GM19238 (cell line): ENCODE measurements around the gene RPS14.
A peak's percentile ranks its signal among the peaks of the same experiment; 100 is the strongest.
"Not testable (repeated sequence)": the region's sequence is repeated elsewhere in the genome, so short reads cannot be mapped to it uniquely, and the experiment has no call there.

ENCODE experiments used
- DNase-seq: peaks from one replicate; pipeline ENCODE4 v3.0.0; 2011; ENCODE audit warnings: low spot score; ENCODE audit not compliant: insufficient read length

RPS14 gene

GRCh38 chr5:150481708-150481965 lies 32.1 kb upstream of the RPS14 start:
- DNase-seq, result no peak

- no peak for DNase-seq
These were observed 29.9 kb upstream of the RPS14 start for GRCh38 chr5:150479416-150479815.

GRCh38 chr5:150476568-150476967 lies 27.0 kb upstream of the RPS14 start:
- DNase-seq, result not testable (repeated sequence)

- DNase-seq, result no peak
These were observed 24.3 kb upstream of the RPS14 start for GRCh38 chr5:150473673-150474358.

- no peak for DNase-seq
These were observed 20.4 kb upstream of the RPS14 start for GRCh38 chr5:150469718-150470469.

- DNase-seq, result no peak
These were observed 18.7 kb upstream of the RPS14 start for GRCh38 chr5:150468206-150468605.

GRCh38 chr5:150465927-150466326 lies 16.4 kb upstream of the RPS14 start:
- no peak for DNase-seq

- DNase-seq, result no peak
These were observed 15.0 kb upstream of the RPS14 start for GRCh38 chr5:150464554-150465012.

GRCh38 chr5:150461231-150461630 lies 11.7 kb upstream of the RPS14 start:
- peak; percentile 84 for DNase-seq

- DNase-seq, result no peak
These were observed 11.2 kb upstream of the RPS14 start for GRCh38 chr5:150460781-150461180.

- peak; percentile 70 for DNase-seq
These were observed 9.4 kb upstream of the RPS14 start for GRCh38 chr5:150458802-150459557.

GRCh38 chr5:150457562-150458240 lies 8.2 kb upstream of the RPS14 start:
- DNase-seq, result no peak

GRCh38 chr5:150457121-150457520 lies 7.6 kb upstream of the RPS14 start:
- DNase-seq, result no peak

- DNase-seq, result no peak
These were observed 5.1 kb upstream of the RPS14 start for GRCh38 chr5:150454492-150455229.

GRCh38 chr5:150454027-150454426 lies 4.5 kb upstream of the RPS14 start:
- DNase-seq, result not testable (repeated sequence)

- no peak for DNase-seq
These were observed 3.4 kb upstream of the RPS14 start for GRCh38 chr5:150452914-150453313.

- no peak for DNase-seq
These were observed 2.1 kb upstream of the RPS14 start for GRCh38 chr5:150451594-150451993.

GRCh38 chr5:150448952-150449516 lies 505 bp downstream of the RPS14 start:
- DNase-seq, result no peak

GRCh38 chr5:150448334-150448733 lies 1.2 kb downstream of the RPS14 start:
- no peak for DNase-seq

- DNase-seq, result no peak
These were observed 2.4 kb downstream of the RPS14 start for GRCh38 chr5:150447188-150447587.

- DNase-seq, result no peak
These were observed 3.0 kb downstream of the RPS14 start for GRCh38 chr5:150446583-150446982.
